Liver (tissue), 9 donors: ENCODE data around the gene PRIM2. TPM values are rescaled to one million over a fixed set of nuclear protein-coding genes. Genes with fewer than 3 reads are reported as not detected.
A peak's percentile ranks its signal among the peaks of the same experiment; 100 is the strongest.
"Not testable (repeated sequence)": the region's sequence is repeated elsewhere in the genome, so short reads cannot be mapped to it uniquely, and the experiment has no call there.

Experiments
- DNase-seq: peaks from one replicate; pipeline ENCODE4 v3.0.0-alpha.2; 2017; ENCODE audit warnings: low spot score
- H3K27ac ChIP-seq, 2 donors: one replicate each; pipeline ENCODE4 v1.7.0; 2013; ENCODE audit warnings: inconsistent platforms in 2 of 2, low read length in 2 of 2, control low read depth in 1 of 2, low read depth in 1 of 2, mild to moderate bottlenecking in 1 of 2
- H3K27me3 ChIP-seq, 4 donors: one replicate each; pipeline versions ENCODE4 v1.6.1 to v1.7.0; 2013; ENCODE audit warnings: low read length in 3 of 4, inconsistent platforms in 1 of 4, mild to moderate bottlenecking in 1 of 4, moderate library complexity in 1 of 4; ENCODE audit not compliant: control insufficient read depth in 4 of 4, insufficient read depth in 4 of 4
- H3K36me3 ChIP-seq, 4 donors: one replicate each; pipeline versions ENCODE4 v1.6.1 to v1.7.0; 2013; ENCODE audit warnings: low read length in 3 of 4, mild to moderate bottlenecking in 3 of 4, low read depth in 1 of 4, moderate library complexity in 1 of 4; ENCODE audit not compliant: control insufficient read depth in 4 of 4, insufficient read depth in 3 of 4
- H3K4me1 ChIP-seq, 4 donors: one replicate each; pipeline versions ENCODE4 v1.6.1 to v1.7.0; 2013; ENCODE audit warnings: low read length in 3 of 4, mild to moderate bottlenecking in 3 of 4, moderate library complexity in 1 of 4; ENCODE audit not compliant: control insufficient read depth in 4 of 4, insufficient read depth in 4 of 4
- H3K4me3 ChIP-seq, 3 donors: one replicate each; pipeline versions ENCODE4 v1.6.1 to v1.7.0; 2013; ENCODE audit warnings: low read length in 3 of 3, control low read depth in 1 of 3, low read depth in 1 of 3, mild to moderate bottlenecking in 1 of 3
- H3K9ac ChIP-seq, 2 donors: one replicate each; pipeline ENCODE4 v1.7.0; 2013; ENCODE audit warnings: low read length in 2 of 2, mild to moderate bottlenecking in 2 of 2, moderate library complexity in 2 of 2, control low read depth in 1 of 2, low read depth in 1 of 2
- H3K9me3 ChIP-seq, 4 donors: one replicate each; pipeline versions ENCODE4 v1.6.1 to v1.7.0; 2013; ENCODE audit warnings: low read length in 3 of 4; ENCODE audit not compliant: control insufficient read depth in 4 of 4
- HNF4A ChIP-seq, 2 donors: conservative IDR thresholded peaks; 2 replicates each; pipeline ENCODE4 v1.6.1; 2016; ENCODE audit warnings: antibody characterized with exemption in 2 of 2, mild to moderate bottlenecking in 2 of 2
- whole genome bisulfite sequencing: extraction: QIAGEN DNeasy Blood & Tissue Kit; methylation state at CpG from one replicate; pipeline ENCODE4 v1.1.7; 2013; 5-methylcytosine and 5-hydroxymethylcytosine counted together
- polyA plus RNA-seq, 2 donors: library from polyadenylated mRNA; stranded (reverse) in 1 of 2; unstranded in 1 of 2; fragments of 200-250 nt in 1 of 2; fragments of >200 nt in 1 of 2; fragmentation: Nextera tagmentation in 1 of 2; extraction: Ambion mirVana in 1 of 2; gene quantifications; one replicate each; pipeline versions ENCODE4 v1.2.1 to v1.2.3, GENCODE V29; 2013 to 2015
- total RNA-seq, 2 donors: library from RNA; depleted of rRNA; stranded (reverse); fragments of >200 nt; gene quantifications; one replicate each; pipeline ENCODE4 v1.2.3, GENCODE V29; 2014
- donor health status: healthy.
- donor health status: healthy.
- donor health status: healthy.
- donor health status: healthy.
- donor health status: healthy.

The PRIM2 gene
- total and polyA plus RNA-seq, 4 donors: 1.6 to 13.0 (median 3.5) TPM

DNA sequence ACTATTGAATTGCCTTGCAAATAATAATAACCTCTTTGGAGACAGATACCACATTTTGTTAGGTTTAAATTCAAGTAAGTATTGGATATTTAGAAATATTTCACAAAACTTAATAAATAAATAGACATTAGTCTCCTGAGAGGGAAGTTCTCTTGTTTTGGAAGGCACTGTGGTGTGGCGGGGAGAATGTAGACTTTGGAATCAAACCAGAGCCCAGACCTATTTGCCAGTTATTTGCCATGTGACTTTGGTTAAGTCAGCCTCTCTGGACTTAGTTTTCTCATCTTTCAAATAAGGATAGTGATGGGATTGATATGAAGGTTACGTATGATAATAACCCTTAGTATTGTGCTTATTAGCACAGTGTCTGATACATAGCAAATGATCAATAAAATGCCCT is 240.4 kb downstream of the PRIM2 start:
- not testable (repeated sequence) for H3K9ac ChIP-seq, H3K27ac ChIP-seq, H3K36me3 ChIP-seq, H3K27me3 ChIP-seq, H3K4me3 ChIP-seq, DNase-seq, H3K9me3 ChIP-seq, H3K4me1 ChIP-seq
- WGBS: 37% methylated on average over 2 of the region's 2 CpGs
- TF ChIP-seq HNF4A (conservative IDR thresholded peaks at IDR 0.05): peak; percentile 18 to 40

DNA sequence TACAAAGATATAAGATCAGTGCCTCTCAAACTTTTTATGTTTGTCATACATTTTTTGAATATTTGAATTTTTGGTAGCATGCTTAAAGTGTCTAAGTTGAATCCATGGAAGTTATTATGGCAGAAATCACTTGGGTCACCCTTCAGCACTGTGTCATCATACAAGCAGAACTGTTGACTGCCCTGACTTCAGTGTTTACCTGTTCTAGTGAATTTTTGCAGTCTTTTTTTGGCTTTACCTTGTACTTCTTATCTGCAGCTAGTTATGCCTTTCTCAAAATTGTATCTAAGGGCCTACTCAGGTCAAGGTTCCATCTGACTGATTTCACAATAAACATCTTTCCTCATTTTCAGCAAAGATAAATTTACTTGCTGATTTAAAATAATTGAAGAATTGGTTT is 241.7 kb downstream of the PRIM2 start:
- H3K27ac ChIP-seq, H3K36me3 ChIP-seq, H3K4me1 ChIP-seq, H3K9ac ChIP-seq, DNase-seq, H3K4me3 ChIP-seq, H3K9me3 ChIP-seq, H3K27me3 ChIP-seq: not testable (repeated sequence)

- H3K4me1 ChIP-seq, H3K27me3 ChIP-seq, H3K9ac ChIP-seq, H3K36me3 ChIP-seq, H3K4me3 ChIP-seq, DNase-seq, H3K9me3 ChIP-seq, H3K27ac ChIP-seq: not testable (repeated sequence)
- WGBS: 94% methylated on average over 3 of the region's 3 CpGs
These were observed 244.8 kb downstream of the PRIM2 start for GRCh38 chr6:57562233-57562632.

DNA sequence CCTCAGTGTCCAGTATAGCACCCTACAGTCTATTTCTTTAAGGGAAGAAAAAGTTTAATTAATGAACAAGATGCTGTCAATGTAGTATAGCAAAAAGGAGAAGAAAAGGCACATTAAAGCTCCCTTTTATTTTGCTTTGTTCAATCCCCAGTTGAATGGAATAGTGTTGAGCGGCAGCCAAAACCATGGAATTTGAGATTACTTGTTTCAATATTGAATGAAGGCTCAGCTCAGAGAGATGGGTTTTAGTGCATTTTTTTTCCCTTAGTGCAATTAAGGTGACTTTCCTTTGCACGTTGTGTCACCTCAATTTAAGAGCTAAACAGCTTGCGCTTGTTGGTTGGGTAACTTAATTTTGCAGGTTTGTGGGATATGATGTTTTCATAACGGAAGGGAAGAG is 254.7 kb downstream of the PRIM2 start:
- not testable (repeated sequence) for DNase-seq

GRCh38 chr6:57572844-57573243 is 255.4 kb downstream of the PRIM2 start:
- H3K4me3 ChIP-seq, DNase-seq, H3K4me1 ChIP-seq, H3K27ac ChIP-seq, H3K9ac ChIP-seq, H3K9me3 ChIP-seq, H3K36me3 ChIP-seq, H3K27me3 ChIP-seq: not testable (repeated sequence)
- WGBS: 89% methylated on average over 1 of the region's 1 CpG

More for the DNA sequence above, 254.7 kb downstream of the PRIM2 start:
- 52% methylated on average over 4 of the region's 4 CpGs for WGBS
- not testable (repeated sequence) for H3K4me1 ChIP-seq, H3K36me3 ChIP-seq, H3K27me3 ChIP-seq, H3K4me3 ChIP-seq, H3K9me3 ChIP-seq, H3K9ac ChIP-seq, H3K27ac ChIP-seq

DNA sequence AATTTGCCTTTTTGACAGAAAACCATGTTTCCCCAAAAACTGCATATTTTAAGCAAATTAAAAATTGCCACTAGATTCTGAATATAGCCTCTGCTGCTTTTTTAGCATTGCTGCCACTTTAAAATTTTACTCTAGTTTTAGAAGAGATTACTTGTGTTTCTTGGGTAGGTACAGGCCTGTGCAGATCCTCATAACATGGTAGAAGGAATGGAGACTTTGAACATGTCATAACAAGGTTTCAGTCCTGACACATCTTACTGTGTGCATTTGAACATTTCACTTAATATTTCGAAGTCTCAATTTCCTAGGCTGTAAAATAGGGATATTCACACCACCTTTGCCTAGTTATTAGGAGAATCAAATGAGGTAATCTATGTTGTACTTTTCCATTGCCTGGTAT is 259.6 kb downstream of the PRIM2 start:
- H3K27ac ChIP-seq, H3K27me3 ChIP-seq, H3K36me3 ChIP-seq, H3K4me3 ChIP-seq, H3K9me3 ChIP-seq, DNase-seq, H3K4me1 ChIP-seq, H3K9ac ChIP-seq: not testable (repeated sequence)
- WGBS: 100% methylated on average over 1 of the region's 1 CpG
